CD4-positive, alpha-beta T cell treated with Interleukin-21 for 1 hour (primary cell): ENCODE measurements around the gene SLC15A3.

ENCODE experiments used
- DNase-seq: peaks from one replicate; pipeline ENCODE4 v3.0.0-alpha.2; 2020

SLC15A3 gene

GRCh38 chr11:60927061-60927592 lies 24.8 kb downstream of the SLC15A3 start:
- DNase-seq, result no peak

DNA sequence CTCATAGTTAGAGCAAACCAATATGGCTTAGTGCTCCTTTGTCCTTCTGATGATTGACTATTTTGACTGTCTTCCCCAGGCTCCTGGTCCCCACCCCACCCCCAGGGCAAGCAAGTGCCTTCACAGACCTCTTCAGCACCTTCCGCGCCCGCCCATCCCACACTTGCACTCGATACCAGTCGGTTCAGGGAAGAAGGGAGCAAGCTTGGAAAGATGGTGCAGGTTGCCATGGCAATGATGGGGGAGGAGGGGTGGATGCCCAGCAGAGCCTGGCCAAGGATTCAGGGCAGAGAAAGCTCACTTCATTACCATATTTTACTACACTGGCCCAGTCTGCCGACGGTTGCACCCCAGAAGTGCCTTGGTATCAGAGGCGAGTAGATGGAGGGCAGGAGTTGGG lies 25.5 kb downstream of the SLC15A3 start:
- no peak for DNase-seq

- DNase-seq, result no peak
Measured at GRCh38 chr11:60925868-60926267, 26.1 kb downstream of the SLC15A3 start.

GRCh38 chr11:60924906-60925853 lies 26.8 kb downstream of the SLC15A3 start:
- DNase-seq, result no peak

- DNase-seq, result no peak
Measured at GRCh38 chr11:60924110-60924905, 27.7 kb downstream of the SLC15A3 start, which contains the start of gene TMEM132A. Gene TMEM132A (plus strand): TSS chr11:60924460. CDS start chr11:60924634, 174 bp downstream.

- no peak for DNase-seq
Measured at GRCh38 chr11:60923800-60924109, 28.2 kb downstream of the SLC15A3 start.

DNA sequence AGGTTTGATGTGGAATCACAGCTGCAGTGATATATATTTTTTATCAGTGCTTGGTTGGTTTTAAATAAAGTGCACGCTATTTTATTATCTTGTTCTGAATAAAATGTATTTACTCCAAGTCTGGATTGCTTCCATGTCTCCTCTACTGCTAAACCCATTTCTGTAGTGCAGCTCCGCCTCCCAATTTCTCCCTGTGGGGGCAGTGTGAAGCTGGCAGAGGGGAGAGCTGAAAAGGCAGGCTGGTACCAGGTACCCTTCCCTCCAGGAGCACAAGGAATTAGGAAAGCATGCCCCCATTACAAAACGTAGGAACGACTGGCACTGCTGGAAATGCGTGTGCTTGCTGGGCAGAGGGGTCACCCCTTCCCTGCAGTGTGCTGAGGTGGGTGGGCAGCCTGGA lies 28.6 kb downstream of the SLC15A3 start:
- DNase-seq, result no peak

DNA sequence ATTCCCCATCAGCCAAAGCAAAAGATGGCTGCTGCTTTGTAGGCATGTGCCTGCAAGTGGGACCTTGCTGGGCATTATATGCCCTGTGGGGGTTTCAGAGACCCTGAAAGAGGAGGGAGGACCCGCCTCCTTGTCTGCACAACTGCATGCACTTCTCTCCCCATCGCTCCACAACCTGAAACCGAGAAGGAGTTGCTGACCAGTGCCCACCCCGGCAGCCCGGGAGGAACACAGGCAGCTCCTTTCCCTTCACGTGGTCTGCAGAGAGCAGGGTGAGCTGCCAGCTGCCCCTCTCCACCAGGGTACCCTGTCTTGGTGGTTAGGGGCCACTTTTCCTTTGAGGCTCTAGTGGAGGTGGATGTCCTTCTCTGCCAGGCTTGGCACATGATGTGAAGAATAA lies 29.1 kb downstream of the SLC15A3 start:
- no peak for DNase-seq

DNA sequence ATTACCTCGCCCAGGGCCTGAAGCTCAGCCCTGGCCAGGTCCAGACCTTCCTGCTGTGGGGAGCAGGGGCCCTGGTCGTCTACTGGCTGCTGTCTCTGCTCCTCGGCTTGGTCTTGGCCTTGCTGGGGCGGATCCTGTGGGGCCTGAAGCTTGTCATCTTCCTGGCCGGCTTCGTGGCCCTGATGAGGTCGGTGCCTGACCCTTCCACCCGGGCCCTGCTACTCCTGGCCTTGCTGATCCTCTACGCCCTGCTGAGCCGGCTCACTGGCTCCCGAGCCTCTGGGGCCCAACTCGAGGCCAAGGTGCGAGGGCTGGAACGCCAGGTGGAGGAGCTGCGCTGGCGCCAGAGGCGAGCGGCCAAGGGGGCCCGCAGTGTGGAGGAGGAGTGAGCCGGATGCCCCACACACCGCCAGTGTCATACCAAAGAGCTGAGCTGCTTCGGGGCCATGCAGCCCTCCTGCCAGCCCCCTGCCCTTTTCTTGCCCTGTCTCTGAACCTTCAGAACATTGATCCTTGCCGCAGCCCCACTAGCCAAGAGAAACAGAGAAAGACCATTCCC lies 30.1 kb downstream of the SLC15A3 start:
- no peak for DNase-seq

DNA sequence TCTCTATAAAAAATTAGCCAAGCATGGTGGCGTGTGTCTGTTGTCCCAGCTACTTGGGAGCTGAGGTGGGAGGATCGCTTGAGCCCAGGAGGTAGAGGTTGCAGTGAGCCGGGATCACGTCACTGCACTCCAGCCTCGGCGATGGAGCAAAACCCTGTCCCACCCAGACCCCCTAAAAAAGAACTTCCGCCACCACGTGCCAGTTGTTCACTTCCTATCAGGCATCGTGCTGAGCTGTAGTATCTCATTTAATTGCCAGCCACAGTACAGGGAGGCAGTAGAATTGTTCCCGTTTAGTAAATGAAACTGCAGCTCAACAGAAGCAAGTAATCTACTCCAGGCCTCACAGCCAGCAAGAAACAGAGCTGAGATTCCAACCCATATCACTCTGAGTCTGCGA lies 30.7 kb downstream of the SLC15A3 start:
- DNase-seq, result no peak

DNA sequence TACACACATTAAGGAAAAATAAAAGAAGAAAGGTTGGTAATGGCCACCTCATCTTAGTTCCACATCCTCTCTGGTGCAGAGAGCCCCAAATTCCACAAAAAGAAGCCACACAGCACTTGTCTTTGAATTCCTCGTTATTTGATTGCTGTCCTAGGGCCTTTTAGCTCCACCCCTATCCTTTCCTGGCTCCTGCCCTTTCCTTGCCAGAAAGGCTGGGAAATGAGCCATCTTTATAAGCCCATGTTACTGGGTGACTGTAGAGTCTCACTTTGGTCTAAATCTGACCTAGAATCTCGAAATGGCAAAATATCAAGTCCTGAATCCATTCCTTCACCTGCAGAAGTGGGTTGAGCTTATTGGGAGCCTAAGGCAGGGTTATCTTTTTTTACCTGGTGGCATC lies 32.0 kb downstream of the SLC15A3 start:
- DNase-seq, result no peak

DNA sequence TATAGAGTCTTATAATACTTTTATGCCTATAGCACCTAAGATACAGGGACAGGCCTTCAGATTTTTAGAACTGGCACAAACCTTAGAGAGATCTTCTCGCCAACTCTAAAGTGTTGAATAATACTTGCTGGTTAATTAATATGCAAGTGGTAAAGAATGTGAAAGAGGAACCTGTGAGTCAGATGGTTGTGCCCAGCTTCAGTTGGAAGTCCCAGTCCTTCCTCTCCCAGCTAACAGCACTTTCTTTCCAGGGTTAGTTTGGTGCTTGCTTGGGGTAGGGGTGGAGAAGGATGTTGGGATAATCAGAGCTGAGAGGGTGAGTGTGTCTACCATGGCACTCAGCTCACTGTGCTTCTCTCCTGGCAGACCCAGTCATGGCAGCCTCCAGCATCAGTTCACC lies 32.7 kb downstream of the SLC15A3 start:
- DNase-seq, result no peak

DNA sequence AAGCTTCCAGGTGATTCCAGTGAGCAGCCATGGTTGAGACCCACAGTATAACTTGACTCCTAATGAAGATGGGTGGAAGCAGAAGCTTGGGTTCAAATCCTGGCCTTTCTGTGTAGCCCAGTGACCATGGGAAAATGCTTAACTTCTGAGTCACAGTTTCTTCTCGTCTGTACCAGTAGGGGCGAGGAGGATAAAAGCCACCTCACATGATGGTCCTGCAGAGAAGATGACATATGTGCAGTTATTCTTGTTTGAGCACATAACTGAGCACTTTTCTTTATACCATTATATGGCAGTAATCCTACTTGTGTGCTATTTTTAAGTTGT lies 33.1 kb downstream of the SLC15A3 start:
- DNase-seq, result no peak

- no peak for DNase-seq
Measured at GRCh38 chr11:60918251-60918938, 33.6 kb downstream of the SLC15A3 start.

GRCh38 chr11:60917267-60917666 lies 34.7 kb downstream of the SLC15A3 start:
- DNase-seq, result no peak

- DNase-seq, result no peak
Measured at GRCh38 chr11:60916669-60917206, 35.2 kb downstream of the SLC15A3 start.

- DNase-seq, result peak; percentile 79
Measured at GRCh38 chr11:60915248-60915914, 36.6 kb downstream of the SLC15A3 start.

DNA sequence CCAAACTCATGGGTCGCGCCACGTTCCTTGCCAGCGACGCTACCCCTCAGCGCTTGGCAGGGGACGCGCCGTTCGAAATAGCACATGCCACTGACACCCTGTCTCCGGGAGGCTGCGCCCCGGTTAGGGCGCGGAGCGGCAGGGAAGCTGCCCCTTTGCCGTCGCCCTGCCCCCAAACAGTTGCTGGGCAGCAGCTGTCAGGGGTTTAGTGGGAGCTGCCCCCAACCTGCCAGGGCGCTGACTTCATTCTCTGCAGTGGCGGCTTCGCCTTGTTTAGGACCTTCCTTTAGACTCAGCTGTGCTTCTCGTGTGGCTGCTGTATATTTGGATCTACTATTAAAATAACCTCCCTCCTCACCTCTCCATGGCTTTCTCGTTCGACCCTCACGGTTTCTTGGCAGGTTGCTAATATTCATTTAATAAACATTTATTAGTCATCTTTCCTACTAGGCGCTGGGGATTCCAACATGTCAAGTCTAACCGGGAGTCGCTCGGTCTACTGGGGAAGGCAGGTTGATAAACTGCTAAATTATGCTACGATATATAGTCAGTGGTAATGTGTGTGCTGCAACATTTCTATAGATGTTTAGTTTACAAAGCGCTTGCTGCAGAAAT lies 37.2 kb downstream of the SLC15A3 start:
- peak; percentile 38 for DNase-seq

DNA sequence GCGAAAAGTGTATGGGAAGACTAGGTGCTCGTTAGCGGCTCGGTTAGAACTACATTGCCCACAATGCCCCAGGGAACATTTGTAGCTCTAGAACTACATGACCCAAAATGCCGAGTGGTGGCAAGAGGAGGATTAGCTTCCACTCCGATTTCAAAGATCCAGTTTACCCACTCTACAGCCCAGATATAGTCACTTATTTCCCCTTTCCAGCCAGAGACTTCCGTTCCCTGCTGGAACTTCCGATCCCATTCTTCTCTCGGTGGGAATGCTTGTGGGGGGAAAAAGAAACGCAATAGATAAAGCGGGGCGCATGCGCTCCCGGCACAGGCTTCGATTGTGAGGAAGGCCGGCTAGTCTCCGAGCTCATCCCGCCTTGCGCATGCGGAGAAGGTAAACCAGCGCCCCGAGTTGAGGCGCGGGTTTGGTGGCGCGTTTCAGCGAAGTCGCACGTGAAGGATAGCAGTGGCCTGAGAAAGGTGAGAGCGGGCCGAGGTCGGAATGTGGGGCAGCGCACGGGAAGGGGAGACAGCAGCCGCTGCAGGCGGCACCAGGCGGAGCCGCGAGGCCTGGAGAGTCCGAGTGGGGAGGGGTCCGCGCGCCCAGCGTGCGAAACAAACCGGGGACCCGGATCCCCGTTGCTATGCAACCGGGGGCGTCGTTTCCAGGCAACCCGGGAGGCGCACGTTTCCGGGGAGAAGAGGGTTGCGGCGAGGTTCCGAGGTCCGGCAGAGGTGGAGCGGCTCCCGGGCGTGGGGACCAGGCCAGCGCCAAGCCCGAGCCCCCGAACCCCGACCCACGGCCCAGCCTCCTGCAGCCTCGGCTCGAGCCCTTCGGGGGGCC lies 38.0 kb downstream of the SLC15A3 start, which contains the start of gene TMEM109:
TMEM109 (plus strand) TSS at position 366 of the 840 bp plus-strand sequence. CDS start 5,536 bp downstream, outside the sequence.
- DNase-seq, result peak; percentile 91

- no peak for DNase-seq
Measured at GRCh38 chr11:60912851-60913528, 39.0 kb downstream of the SLC15A3 start.
